GM21423 (cell line): ENCODE data around the gene NRXN3.

Source experiments
- ATAC-seq: cut with Tn5 transposase; IDR thresholded peaks from one replicate; pipeline ENCODE4 v1.9.1; 2021; ENCODE audit warnings: mild to moderate bottlenecking, moderate library complexity; ENCODE audit not compliant: unreplicated experiment

NRXN3 gene

GRCh38 chr14:79820866-79821535 is 1650.8 kb downstream of the NRXN3 start:
- no peak for ATAC-seq

GRCh38 chr14:79822034-79822433 is 1651.9 kb downstream of the NRXN3 start:
- no peak for ATAC-seq

DNA sequence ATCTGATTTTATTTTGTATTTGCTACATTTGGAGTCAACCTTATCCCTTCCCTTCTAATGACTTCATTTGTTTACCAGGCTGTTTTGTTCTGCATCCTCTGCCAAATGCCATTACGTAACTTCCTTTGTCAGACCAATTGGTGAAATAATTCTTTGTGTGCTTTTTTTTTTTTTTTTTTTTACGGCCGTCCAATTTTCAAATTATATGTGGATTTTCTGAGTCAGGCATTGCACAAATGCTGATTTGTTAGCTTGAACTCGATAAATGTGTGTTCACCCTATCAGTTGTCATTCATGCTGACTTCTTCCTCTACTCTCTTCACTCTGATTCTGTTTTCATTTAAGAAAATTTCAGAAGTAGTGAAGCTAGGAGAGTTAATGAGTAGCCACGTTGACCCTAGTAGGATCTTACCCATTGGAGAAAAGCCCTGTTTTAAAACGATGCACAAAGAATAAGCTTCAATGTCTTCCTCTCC is 1654.9 kb downstream of the NRXN3 start:
- no peak for ATAC-seq

- ATAC-seq, result no peak
These were observed 1656.2 kb downstream of the NRXN3 start for GRCh38 chr14:79826362-79826761.

DNA sequence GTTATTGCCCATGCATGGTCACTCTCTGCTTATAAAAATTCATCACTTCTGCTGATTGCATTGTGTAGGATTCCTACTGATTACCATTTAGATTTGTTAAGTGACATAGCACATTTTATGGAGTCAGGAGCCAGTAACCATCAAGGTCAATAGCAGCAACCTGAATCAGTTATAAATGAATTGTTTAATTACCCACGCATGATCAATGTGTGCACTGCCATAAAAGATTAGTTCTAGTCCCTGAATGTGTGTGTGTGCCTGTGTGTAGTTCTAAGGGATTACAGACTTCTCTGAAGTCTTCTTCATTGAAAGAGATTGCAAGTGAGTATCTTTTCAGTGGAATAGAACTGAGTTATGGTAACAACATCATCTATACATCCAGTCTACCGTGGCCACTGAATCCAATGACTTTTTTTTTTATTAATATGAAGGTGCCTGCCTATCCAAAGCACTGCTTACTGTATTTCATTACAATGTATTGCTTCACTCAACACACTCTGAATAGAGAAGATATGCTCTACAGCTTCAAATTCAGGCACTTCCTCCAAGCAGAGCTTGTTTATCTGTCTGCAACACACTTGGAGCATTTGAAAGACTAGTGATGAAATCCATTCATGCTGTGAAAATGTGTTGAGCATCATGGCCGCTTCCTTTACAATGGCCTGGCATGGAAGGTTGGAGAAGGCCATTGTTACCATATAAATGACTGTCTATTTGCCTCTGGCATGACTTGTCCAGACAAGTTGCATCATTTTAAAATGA is 1659.4 kb downstream of the NRXN3 start:
- ATAC-seq, result no peak

- no peak for ATAC-seq
These were observed 1661.2 kb downstream of the NRXN3 start for GRCh38 chr14:79831195-79831892.

- ATAC-seq, result no peak
These were observed 1663.6 kb downstream of the NRXN3 start for GRCh38 chr14:79833781-79834180.

DNA sequence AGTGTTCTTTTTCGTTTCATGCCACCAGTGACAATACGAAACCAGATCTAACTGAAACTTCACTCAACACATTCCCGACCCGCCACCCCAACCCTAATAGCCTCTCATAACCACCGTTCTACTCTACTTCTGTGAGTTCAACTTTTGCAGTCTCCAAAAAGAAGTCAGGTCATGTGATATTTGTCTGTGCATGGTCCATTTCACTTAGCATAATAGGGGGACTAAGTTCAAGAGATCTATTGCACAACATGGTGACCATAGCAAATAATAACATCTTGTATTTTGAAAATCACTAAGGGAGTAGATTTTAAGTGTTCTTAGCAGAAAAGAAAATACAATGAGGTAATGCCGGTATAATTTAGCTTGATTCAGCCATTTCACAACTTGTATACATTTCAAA is 1664.7 kb downstream of the NRXN3 start:
- ATAC-seq, result no peak

DNA sequence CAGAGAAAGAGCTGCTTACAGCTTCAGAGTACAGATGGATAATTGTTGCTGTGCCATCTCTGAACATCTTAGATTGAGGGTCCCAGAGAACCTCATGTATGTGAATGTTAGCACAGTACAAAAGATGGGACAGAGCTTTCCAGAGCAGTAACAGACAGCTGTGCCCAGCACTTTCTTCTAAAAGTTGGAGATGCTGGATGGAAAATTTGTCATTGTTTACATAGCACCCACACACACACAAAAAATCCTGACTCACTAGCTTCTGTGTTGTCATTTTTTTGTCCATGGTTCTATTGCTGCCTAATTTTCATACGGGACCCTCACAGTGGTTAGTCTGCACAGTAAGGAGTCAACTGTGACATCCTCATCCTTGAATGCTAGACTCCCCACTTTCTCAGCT is 1666.4 kb downstream of the NRXN3 start:
- no peak for ATAC-seq

DNA sequence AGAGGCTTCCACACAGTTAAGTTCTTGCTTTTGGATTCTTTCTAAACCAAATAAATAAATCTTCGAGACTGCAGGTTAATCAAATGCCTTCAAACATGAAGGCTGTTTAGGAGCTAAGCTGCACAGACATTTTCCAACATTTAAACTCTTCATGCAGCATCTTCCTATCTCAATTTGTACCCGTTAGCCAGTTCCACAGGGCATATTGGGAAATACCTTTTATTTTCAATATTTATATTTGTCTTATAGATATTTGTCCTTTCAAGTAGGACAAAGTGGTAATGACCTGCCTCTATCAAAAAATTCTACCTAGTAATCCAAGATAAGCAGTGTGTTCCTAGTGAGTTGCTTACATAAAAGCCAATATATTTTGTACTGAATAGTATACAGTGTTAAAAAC is 1667.5 kb downstream of the NRXN3 start:
- ATAC-seq, result no peak

GRCh38 chr14:79840103-79840502 is 1669.9 kb downstream of the NRXN3 start:
- ATAC-seq, result no peak

DNA sequence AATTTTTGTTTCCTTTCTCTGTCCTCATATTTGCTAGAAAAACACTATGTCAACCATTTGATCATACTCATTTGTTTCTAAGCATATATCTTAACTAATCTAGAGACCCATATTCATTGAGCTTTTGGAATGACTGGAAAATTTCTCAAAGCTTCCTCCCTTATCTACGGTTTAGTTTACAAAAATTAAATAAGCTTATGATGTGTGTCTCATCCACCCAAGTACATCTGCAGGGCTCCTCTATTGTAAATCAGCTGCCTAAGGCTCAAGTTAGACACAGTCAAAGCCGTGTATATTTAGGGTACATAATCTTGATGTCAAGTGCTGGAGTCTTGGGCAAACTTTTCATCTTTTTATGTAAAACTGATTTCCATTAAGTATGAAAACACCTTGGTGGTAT is 1670.7 kb downstream of the NRXN3 start:
- ATAC-seq, result no peak

GRCh38 chr14:79841433-79841832 is 1671.3 kb downstream of the NRXN3 start:
- no peak for ATAC-seq

DNA sequence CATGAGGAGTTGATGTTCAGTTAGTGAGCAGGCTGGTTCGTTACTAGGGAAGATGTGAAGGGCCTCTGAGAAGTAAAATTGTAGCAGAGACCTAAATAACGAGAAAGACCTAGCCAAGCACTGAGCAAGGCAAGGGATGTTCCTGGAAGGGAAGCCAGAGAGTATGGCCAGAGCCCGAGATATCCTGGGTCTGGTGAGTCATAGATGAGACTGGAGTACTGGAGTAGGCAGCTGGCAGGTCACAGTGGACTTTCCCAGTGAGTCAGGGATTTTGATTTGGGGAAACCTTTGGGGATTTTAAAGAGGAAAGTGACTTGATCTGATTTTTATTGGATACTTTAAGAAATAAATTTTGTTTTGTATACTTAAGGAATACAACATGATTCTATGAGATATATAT is 1672.1 kb downstream of the NRXN3 start:
- no peak for ATAC-seq

DNA sequence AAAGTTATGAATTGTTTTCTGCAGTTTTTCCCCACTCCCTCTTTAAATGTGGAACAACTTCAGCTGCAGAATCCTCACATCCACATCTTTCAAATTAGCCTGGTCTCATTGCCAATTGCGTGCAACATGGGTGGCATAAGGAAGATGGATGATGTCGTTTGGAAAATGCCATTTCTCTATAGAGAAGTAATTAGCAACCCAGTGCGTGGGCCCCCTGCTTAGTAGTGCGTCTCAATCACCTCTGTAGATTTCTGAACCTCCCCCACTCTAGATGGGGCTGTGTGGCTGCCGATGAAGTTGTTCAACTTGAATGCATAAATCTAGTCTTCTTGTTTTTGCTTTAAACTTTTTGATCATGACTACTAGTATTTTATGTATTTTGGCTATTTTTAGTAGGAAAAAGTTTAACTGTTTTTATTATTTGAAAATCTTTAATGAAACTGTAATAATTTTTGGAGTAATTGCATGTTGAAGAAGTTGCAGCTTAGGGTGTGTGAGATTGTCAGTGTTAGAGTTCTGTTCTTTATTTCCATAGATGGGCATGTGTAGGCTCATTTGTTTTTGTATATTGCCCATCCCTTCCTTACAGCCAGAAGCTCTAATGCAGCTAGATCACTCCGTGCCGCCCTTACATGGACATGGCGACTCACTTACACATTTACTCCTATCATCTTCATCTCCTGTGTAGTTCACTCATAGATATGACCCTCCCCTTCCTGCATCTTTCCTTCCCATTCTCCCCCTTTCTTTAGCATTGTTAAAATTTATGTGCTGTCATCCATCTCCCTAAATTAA is 1683.0 kb downstream of the NRXN3 start:
- ATAC-seq, result no peak

DNA sequence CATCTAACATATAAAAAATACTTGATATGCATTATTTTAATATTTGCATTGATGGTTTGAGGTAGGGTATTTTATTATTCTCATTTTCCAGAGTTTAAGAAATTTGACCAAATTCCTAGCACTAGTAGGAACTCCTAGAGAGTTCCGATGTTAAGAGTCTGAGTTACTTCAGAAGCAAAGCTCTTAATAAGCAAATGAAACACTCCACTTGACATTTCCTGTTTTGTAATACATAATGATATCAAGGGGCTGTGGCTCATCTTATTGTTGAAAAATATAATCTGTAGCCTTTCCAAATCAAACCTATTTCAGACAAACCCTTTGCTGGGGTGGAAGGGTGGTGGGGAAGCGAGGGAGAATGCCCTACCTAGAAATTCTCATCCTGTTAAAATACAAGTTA is 1685.6 kb downstream of the NRXN3 start:
- no peak for ATAC-seq

GRCh38 chr14:79856381-79856780 is 1686.2 kb downstream of the NRXN3 start:
- ATAC-seq, result no peak

DNA sequence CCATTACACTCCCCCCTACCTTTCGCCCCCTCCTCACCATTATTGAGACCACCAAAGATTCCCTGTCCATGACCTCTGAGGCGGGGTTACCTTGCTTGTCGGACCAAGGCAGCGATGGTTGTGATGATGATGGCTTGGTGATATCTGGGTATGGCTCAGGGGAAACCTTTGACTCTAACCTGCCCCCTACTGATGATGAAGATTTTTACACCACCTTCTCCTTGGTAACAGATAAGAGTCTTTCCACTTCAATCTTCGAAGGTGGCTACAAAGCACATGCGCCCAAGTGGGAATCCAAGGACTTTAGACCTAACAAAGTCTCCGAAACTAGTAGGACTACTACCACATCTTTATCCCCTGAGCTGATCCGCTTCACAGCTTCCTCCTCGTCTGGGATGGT is 1690.9 kb downstream of the NRXN3 start:
- no peak for ATAC-seq

DNA sequence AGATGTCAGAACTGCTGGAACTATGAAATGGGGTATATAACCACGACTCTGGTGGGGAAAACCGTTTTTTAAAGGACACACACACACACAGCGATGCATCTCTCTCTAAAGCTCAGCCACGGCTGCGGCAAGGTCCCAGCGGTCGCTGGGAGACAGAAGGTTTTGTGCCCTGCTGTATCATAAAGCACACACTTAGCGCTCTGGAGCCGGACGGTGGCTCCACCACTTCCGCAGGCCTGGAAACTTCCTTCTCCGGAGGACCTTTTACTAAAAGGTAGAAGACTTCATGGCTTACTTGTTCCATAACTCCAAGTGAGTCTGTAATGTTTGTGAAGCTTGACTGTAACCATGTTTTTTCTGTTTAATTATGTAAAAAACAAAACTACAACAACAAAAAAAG is 1691.9 kb downstream of the NRXN3 start:
- ATAC-seq, result no peak

DNA sequence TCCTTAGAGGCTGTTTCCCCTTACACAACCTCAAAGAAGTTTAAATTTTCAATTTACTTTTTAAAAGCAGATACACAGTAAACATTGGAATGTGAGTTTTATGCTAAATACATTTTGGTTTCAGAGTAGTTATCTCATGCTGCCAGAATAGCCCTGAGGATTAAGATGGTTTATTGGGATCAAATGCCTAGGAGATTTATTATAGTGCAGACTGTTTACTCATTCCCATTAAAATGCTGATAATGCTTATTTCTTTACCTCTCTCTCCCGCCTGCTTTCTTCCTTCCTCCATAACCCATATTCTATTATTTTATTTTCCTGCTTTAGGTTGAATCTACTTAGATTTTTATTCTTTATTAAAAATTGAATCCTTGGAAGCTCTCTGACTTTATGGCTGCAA is 1701.0 kb downstream of the NRXN3 start:
- no peak for ATAC-seq

GRCh38 chr14:79878229-79878628 is 1708.1 kb downstream of the NRXN3 start:
- no peak for ATAC-seq
